ENCODE results near the gene KAT8.
"Not testable (repeated sequence)": the region's sequence is repeated elsewhere in the genome, so short reads cannot be mapped to it uniquely, and the experiment has no call there.

KAT8 gene

GRCh38 chr16:31083981-31084380 is 33.5 kb upstream of the KAT8 start:
- no peak for DNase-seq

GRCh38 chr16:31084584-31085302 is 32.7 kb upstream of the KAT8 start:
- no peak for DNase-seq

GRCh38 chr16:31085411-31085810 is 32.1 kb upstream of the KAT8 start:
- no peak for DNase-seq

- DNase-seq, result no peak
These were observed 31.4 kb upstream of the KAT8 start for GRCh38 chr16:31085873-31086628.

- DNase-seq, result no peak
These were observed 30.9 kb upstream of the KAT8 start for GRCh38 chr16:31086629-31086906.

- DNase-seq, result no peak
These were observed 30.0 kb upstream of the KAT8 start for GRCh38 chr16:31087481-31087880.

GRCh38 chr16:31087971-31088370 is 29.5 kb upstream of the KAT8 start:
- DNase-seq, result no peak

- DNase-seq, result no peak
These were observed 28.8 kb upstream of the KAT8 start, which contains the start of gene PRSS53 for GRCh38 chr16:31088459-31089183. TSS of gene PRSS53 (minus strand) at chr16:31088943. CDS start at chr16:31088809, 134 bp downstream.

- DNase-seq, result no peak
These were observed 28.3 kb upstream of the KAT8 start for GRCh38 chr16:31089199-31089598.

GRCh38 chr16:31090540-31090939 is 26.9 kb upstream of the KAT8 start:
- DNase-seq, result peak; percentile 58

- DNase-seq, result no peak
These were observed 25.1 kb upstream of the KAT8 start for GRCh38 chr16:31092330-31092729.

GRCh38 chr16:31093132-31093703 is 24.2 kb upstream of the KAT8 start:
- peak; percentile 51 for DNase-seq

- no peak for DNase-seq
These were observed 23.4 kb upstream of the KAT8 start for GRCh38 chr16:31094088-31094423.

- peak; percentile 98 for DNase-seq
These were observed 22.9 kb upstream of the KAT8 start, which contains the start of gene VKORC1 for GRCh38 chr16:31094424-31095120. TSS of gene VKORC1 (minus strand) at chr16:31094797. CDS start at chr16:31094729, 68 bp downstream.

- peak; percentile 53 for DNase-seq
These were observed 17.4 kb upstream of the KAT8 start for GRCh38 chr16:31099860-31100638.

GRCh38 chr16:31100876-31101641 is 16.4 kb upstream of the KAT8 start:
- not testable (repeated sequence) for DNase-seq

GRCh38 chr16:31105677-31106213 is 11.7 kb upstream of the KAT8 start:
- DNase-seq, result peak; percentile 68

GRCh38 chr16:31106509-31107464 is 10.7 kb upstream of the KAT8 start:
- DNase-seq, result no peak

- no peak for DNase-seq
These were observed 10.0 kb upstream of the KAT8 start for GRCh38 chr16:31107465-31107867.

Measured in fibroblast of skin of scalp (primary cell).